HG03521 (cell line): ENCODE measurements around the gene RASAL1.
"Not testable (repeated sequence)": the region's sequence is repeated elsewhere in the genome, so short reads cannot be mapped to it uniquely, and the experiment has no call there.

Experiments used
- ATAC-seq: cut with Tn5 transposase; IDR thresholded peaks from one replicate; pipeline ENCODE4 v1.9.1; 2021; ENCODE audit warnings: mild to moderate bottlenecking, moderate library complexity; ENCODE audit not compliant: unreplicated experiment

RASAL1 gene

DNA sequence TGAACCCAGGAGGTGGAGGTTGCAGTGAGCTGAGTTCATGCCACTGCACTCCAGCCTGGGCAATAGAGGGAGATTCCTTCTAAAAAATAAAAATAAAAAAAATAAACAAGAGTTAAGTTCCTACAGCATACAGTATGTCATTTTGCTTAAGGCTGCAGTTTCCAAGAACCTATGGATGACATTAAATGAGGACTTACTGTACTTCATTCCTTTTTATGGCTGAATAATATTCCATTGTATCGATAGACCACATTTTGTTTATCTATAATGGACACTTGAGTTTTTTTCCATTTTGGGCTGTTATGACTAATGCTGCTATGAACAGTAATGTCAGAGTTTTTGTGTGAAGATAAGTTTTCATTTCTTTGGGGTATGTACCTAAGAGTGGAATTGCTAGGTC is 17.4 kb downstream of the RASAL1 start:
- ATAC-seq: no peak

DNA sequence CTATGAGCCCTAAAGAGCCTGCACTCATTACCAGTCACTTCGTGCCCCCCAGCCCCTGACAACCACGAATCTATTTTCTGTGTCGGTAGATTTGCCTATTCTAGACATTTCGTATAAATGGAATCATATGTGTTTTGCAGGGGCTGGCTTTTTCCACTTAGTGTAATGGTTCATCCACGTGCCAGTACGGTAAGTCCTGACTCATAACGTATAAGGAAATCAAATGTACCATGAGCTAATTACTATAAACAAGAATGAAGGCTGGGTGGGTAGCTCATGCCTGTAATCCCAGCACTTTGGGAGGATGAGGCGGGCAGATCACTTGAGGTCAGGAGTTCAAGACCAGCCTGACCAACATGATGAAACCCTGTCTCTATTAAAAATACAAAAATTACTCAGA is 17.9 kb downstream of the RASAL1 start:
- not testable (repeated sequence) for ATAC-seq

- no peak for ATAC-seq
Observed at GRCh38 chr12:113116875-113117274, 18.7 kb downstream of the RASAL1 start.

GRCh38 chr12:113115455-113116126 is 20.0 kb downstream of the RASAL1 start:
- no peak for ATAC-seq

DNA sequence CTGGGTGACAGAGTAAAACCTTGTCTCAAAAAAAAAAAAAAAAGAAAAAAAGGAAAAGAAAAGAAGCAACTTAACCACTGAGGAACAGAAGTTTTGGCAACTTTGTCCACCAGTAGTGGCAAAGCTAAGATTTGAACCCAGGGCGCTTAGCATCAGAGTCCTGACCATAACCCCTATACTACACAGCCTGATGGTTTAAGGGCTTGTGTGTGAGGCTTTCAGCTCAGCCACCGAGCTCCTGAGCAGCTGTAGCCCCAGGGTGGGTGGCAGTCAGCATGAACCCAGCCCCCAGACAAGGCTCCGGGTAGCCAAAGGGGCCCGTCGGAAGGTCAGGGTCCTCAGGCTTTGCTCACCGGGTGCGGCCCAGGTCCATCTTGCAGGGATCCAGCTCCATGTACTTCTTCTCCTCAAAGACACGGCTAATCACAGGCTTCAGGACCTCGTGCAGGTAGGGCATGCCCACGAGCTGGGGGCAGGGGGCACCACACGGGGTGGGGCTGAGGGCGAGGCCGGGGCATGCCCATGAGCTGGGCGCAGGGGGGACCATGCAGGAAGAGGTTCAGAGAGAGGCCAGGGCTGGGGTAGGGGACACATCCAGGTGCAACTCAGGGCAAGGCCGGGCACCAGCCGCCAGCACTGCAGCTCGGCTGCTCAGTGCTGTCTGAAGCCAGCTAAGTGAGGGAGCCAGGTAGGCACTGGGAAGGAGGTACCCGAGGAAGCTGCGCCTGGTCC is 20.9 kb downstream of the RASAL1 start:
- ATAC-seq: no peak

- no peak for ATAC-seq
Observed at GRCh38 chr12:113113397-113113796, 22.2 kb downstream of the RASAL1 start.

GRCh38 chr12:113112043-113112899 is 23.3 kb downstream of the RASAL1 start:
- ATAC-seq: no peak

DNA sequence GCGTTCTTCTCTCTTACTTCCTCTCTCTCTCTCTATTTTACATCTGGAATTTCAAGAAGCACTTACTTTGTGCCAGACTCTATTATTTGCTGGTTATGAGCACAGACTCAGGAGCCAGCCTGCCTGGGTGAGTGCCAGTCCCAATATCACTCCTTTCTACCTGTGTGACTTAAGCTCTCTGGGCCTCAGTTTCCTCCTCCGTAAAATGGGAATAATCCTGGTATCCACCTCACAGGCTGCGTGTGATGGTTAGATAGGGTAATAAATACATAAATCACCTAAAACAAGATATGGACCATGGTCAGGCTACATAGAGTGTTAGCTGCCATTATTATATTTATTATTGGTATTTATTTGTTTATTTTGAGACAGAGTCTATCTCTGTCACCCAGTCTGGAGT is 24.3 kb downstream of the RASAL1 start:
- ATAC-seq: no peak

- no peak for ATAC-seq
Observed at GRCh38 chr12:113109872-113110599, 25.5 kb downstream of the RASAL1 start.

- no peak for ATAC-seq
Observed at GRCh38 chr12:113109360-113109759, 26.2 kb downstream of the RASAL1 start.

DNA sequence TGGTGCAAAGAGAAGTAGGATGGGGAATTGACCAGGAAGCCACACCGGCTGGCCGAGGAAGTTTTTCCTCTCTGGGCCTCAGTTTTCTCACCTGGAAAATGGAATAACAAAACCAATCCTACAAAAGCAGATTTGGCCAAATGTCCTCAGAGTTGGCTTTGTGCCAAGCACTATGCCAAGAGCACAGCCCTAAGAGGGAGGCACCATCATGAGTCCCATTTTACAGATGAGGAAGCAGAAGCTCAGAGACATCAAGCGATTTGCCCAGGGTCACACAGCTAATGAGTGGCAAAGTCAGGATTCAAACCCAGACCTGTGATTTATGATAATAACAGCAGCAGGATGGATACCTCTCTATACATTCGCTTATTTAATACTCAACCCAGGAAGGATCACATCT is 27.3 kb downstream of the RASAL1 start:
- ATAC-seq: no peak

GRCh38 chr12:113106361-113106760 is 29.2 kb downstream of the RASAL1 start:
- ATAC-seq: no peak

DNA sequence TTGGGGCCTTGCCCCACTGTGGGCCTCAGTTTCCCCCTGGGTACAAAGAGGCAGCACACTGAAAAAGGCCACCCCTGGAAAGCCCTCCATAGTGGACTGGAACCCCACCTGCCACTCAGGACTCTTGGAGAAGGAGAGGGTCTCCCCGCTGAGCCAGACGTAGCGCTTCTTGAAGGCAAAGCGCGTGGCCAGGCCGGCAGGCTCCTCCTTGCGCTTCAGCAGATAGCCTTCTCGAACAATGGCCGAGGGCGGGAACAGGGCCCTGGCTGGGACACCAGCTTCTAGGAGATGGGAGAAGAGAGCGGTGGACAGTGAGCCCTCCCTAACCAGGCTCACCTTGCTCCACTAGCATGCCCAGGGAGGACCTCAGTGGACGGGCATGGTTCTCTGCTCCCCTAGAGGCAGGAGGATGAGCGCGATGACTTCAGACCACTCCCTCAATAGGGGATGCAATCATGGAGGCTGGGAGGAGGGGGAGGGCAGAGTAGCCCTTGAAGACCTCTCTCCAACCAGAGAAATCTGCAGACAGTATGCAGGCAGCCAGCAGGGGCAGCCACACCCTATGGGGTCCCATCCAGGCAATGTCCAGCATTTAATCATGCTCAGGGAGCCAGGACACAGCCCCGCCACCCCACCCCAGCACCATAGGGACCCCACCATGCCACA is 29.8 kb downstream of the RASAL1 start:
- ATAC-seq: no peak

DNA sequence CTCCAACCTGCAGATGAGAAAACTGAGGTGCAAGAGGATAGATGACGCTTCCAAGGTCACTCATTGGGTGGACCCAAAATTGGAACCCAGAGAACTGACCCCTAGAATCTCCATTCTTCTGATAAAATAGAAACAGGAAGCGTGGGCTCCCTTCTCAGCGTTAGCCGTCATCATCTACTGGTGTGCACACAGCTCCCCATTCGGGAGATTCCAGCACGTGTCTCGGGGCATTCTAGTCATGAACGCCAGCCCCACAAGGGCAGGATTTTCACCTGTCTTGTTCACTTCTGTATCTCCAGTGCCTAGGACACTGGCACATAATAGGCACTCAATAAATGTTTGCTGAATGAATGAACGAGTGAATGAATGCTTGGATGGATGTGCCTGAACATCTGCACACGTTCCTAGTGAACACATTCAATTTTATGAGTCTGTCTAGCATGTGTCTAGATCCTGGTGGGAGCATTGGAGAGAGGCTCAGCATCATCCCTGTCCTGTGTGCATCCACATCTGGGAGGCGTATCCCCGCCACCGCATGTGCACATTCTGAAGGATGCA is 30.5 kb downstream of the RASAL1 start:
- ATAC-seq: no peak

GRCh38 chr12:113103756-113104450 is 31.7 kb downstream of the RASAL1 start:
- ATAC-seq: no peak

DNA sequence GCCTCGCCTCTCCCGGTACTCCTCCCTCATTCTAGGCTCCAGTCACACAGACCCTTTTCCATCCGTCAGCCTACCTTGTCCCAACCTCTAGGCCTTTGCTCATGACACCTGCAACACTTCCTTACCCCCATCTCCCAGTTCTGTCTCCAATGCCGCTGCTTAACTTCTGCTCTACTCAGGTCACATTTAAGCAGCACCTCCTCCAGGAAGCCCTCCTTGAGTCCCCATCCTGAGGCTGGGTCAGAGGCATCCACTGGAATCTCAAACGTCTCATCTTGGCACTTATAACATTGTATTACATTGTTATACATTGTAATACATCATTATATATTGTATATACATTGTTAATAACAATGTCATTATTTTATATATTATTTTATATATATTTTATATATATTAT is 32.8 kb downstream of the RASAL1 start:
- no peak for ATAC-seq

DNA sequence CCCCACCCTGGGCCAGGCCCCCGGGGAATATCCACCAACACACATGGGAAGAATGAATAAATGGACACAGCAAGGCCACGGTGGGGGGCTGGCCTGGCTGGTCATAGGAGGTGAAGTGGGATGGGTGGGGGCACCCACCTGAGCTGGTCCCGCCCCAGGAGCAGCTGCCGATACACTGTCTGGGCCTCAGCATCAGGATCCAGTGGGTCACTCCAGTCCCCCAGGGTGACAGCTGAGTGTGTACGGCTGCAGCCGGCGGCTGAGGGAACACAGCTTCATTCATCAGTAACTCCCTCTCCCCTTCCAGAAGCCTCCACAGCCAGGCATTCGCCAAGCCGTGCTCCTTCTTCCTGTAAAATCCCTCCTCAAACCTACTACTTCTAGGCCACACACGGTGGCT is 33.8 kb downstream of the RASAL1 start:
- ATAC-seq: no peak

DNA sequence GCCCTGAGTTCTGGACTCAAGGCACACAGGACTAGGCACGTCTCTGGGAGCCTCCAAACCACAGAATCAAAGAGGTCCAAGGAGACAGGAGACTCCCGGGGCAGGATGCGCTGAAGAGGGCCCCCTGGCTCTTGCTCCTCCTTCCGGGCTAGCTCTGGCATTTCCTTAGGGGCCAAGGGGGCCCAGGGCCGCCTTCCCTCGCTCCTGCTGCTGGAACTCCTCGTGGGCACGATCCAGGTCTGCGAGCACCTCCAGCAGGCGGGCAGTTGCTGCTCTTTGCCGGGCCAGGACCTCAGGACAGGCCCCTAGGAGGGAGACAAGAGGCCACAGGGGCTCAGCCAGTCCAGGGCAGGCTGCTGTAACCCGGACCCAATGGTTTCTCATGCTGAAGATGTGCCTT is 35.8 kb downstream of the RASAL1 start:
- no peak for ATAC-seq

- no peak for ATAC-seq
Observed at GRCh38 chr12:113099364-113099763, 36.2 kb downstream of the RASAL1 start.
